Activated CD4-positive, alpha-beta memory T cell treated with anti-CD3 and anti-CD28 coated beads for 36 hours (primary cell): ENCODE measurements around the gene FYN. TPM values are rescaled to one million over a fixed set of nuclear protein-coding genes. Genes with fewer than 3 reads are reported as not detected.

ENCODE experiments used
- CTCF ChIA-PET: fragments of 350-600 bp; sonication (Branson Sonifier 250); formaldehyde crosslinking; loops from one replicate; lab custom pipeline; 2021; ENCODE audit warnings: antibody characterized with exemption, inconsistent platforms; lab: Charles Lee
- POLR2A ChIA-PET: fragments of 350-600 bp; sonication (Branson Sonifier 250); formaldehyde crosslinking; loops from one replicate; lab custom pipeline; 2021; ENCODE audit warnings: antibody characterized with exemption; lab: Charles Lee
- DNase-seq: peaks from one replicate; pipeline ENCODE4 v3.0.0-alpha.2; 2020
- H3K27ac Mint-ChIP-seq: one replicate; pipeline ENCODE4 v1.8.0; 2021; ENCODE audit warnings: mixed read lengths
- H3K27me3 Mint-ChIP-seq: one replicate; pipeline ENCODE4 v1.8.0; 2021; ENCODE audit warnings: mixed read lengths
- H3K36me3 Mint-ChIP-seq: one replicate; pipeline ENCODE4 v1.8.0; 2021; ENCODE audit warnings: mixed read lengths
- H3K4me1 Mint-ChIP-seq: one replicate; pipeline ENCODE4 v1.8.0; 2021; ENCODE audit warnings: low read depth, mixed read lengths
- H3K4me3 Mint-ChIP-seq: one replicate; pipeline ENCODE4 v1.8.0; 2021; ENCODE audit warnings: mild to moderate bottlenecking, mixed read lengths
- H3K9me3 Mint-ChIP-seq: one replicate; pipeline ENCODE4 v1.8.0; 2021; ENCODE audit warnings: mixed read lengths
- intact Hi-C: fragments of 100-400 bp; cut with micrococcal nuclease; formaldehyde crosslinking; loops from one replicate; pipeline ENCODE4 v1.15.1; 2023
- total RNA-seq, 2 experiments: library from RNA; stranded (reverse); gene quantifications; one replicate each; pipeline ENCODE4 v1.2.3, GENCODE V29; 2021

The FYN gene
- total RNA-seq, 2 experiments from 2014 or later = 353 to 365 TPM

DNA sequence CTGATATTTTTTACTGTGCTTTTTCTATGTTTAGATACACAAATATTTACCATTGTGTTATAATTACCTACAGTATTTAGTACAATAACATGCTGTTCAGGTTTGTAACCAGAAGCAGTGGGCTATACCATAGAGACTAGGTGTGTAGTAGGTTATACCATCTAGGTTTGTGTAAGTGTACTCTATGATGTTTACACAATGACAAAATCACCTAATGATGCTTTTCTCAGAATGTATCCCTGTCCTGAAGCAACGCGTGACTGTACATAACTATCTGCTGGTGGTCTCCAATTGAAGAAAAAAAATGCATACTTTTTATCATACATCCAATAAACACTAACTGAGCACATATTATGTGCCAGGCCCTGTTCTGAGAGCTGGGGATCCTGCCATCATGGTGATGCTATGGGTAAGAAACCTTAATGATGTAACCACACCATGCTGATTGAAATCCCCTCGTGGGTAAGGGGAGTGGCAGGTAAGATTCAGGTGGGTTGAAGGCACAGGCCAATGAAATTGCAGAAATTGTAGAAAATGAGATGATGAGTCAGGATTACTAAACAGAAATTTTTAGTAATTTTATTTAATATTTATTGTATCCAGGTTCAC is 76.8 kb downstream of the FYN start:
- Mint-ChIP-seq H3K9me3 (no peaks in the 10 kb centered on the region), H3K27ac (peak overlapping the region; percentile 93), H3K4me1 (peaks cover 90% of the 10 kb centered on the region), H3K4me3 (no peak overlapping the region), H3K36me3 (peaks cover 27% of the 10 kb centered on the region), H3K27me3 (no peaks in the 10 kb centered on the region)
- intact Hi-C loops = no loop called here
- ChIA-PET CTCF (interaction anchor here (0.6 to 1.8 kb wide), 3 partner anchors 10 to 28 kb away, joined by 3 to 7 read pairs (median 4); no protein-coding TSS in a partner anchor), POLR2A (interaction anchor here (0.7 to 1.9 kb wide), 4 partner anchors 9 to 38 kb away, joined by 3 to 12 read pairs (median 4); no protein-coding TSS in a partner anchor)
- no peak for DNase-seq

DNA sequence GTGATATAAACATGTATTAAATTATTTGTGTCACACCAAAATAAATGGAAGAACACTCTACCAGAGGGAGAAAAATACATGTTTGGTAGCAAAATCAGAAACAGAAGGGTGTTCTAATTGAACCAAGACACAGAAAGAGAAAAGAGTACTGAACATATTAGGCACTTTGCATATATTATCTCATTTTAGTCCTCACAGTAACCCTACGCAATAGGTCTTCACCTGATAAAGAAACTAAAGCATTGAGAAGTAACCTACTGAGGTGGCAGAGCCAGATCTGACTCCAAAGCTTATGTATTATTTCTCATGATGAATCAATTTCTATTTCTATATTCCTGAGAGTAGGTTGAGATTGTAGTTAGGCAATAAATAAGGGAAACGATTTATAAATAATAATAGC is 77.7 kb downstream of the FYN start:
- DNase-seq = no peak
- Mint-ChIP-seq H3K36me3 (peaks cover 23% of the 10 kb centered on the region), H3K4me1 (peaks cover 88% of the 10 kb centered on the region), H3K27ac (peak overlapping the region; percentile 93), H3K27me3 (no peaks in the 10 kb centered on the region), H3K4me3 (peak overlapping the region; percentile 78), H3K9me3 (no peaks in the 10 kb centered on the region)
- CTCF ChIA-PET = interaction anchor here (0.6 to 1.8 kb wide), 2 partner anchors 10 to 29 kb away, joined by 3 to 7 read pairs; no protein-coding TSS in a partner anchor
- POLR2A ChIA-PET = interaction anchor here (0.7 to 1.9 kb wide), 5 partner anchors 10 to 53 kb away, joined by 3 to 12 read pairs (median 3); no protein-coding TSS in a partner anchor
- intact Hi-C loops = loop anchor here (1.0 to 2.0 kb wide), 5 partner anchors 9 to 85 kb away; no protein-coding TSS in a partner anchor

DNA sequence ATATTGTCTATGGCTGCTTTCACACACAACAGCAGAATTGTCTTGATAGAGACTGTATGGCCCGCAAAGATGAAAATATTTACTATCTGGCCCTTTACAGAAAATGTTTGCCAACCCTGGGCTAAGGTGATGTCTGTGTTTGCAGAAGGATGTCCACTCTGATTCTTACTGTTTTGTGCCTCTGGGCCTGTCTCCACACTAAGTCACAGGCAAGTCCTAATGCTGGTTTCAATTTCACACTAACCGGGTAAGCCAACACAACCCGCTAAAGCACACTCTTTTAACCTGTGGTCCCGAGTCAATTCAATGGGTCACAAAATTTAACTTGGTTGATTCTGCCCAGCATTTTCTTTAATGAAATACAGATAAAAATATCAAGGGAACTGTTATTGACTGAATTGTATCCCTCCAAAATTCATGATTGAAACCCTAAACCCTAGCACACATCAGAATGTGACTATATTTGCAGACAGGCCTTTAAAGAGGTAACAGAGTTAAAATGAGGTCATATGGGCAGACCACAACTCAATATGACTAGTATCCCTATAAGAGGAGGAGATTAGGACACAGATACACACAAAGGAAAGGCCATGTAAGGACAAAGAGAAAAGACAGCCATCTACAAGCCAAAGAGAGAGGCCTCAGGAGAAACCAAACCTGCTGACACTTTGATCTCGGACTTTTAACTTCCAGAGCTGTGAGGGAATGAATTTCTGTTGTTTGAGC is 78.4 kb downstream of the FYN start:
- ChIA-PET CTCF (interaction anchor here (1.2 to 2.1 kb wide), 3 partner anchors 9 to 34 kb away, joined by 3 to 9 read pairs (median 7); no protein-coding TSS in a partner anchor), POLR2A (interaction anchor here (1.2 to 1.9 kb wide), 5 partner anchors 8 to 31 kb away, joined by 3 to 12 read pairs (median 4); no protein-coding TSS in a partner anchor)
- no peaks in the 10 kb centered on the region for H3K27me3 Mint-ChIP-seq
- peak overlapping the region; percentile 78 for H3K4me3 Mint-ChIP-seq
- H3K4me1 Mint-ChIP-seq = peaks cover 88% of the 10 kb centered on the region
- H3K9me3 Mint-ChIP-seq = no peaks in the 10 kb centered on the region
- peak; percentile 41 for DNase-seq
- H3K27ac Mint-ChIP-seq = peak overlapping the region; percentile 93
- H3K36me3 Mint-ChIP-seq = peaks cover 26% of the 10 kb centered on the region
- intact Hi-C loops = loop anchor here (1.0 to 2.0 kb wide), 6 partner anchors 9 to 84 kb away; no protein-coding TSS in a partner anchor

DNA sequence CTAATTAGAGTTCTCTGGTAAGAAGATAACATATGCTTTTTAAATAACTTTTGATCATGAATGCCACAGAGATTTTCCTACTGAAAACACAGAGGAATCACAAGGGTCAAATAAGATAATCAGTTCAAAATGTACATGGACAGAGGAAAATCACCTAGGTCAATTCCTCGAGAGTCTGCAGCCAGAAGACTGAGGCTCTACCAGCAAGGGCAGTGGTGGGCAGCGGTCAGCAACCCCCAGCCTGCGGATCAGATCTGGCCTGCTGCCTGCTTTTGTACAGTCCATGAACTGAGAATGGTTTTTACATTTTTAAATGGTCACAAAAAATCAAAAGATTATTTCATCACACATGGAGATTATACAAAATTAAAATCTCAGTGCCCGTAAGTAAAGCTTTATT is 79.0 kb downstream of the FYN start:
- DNase-seq = no peak
- Mint-ChIP-seq H3K36me3 (peaks cover 26% of the 10 kb centered on the region), H3K4me1 (peaks cover 83% of the 10 kb centered on the region), H3K9me3 (no peaks in the 10 kb centered on the region), H3K27ac (peak overlapping the region; percentile 93), H3K27me3 (no peaks in the 10 kb centered on the region), H3K4me3 (peak overlapping the region; percentile 78)
- CTCF ChIA-PET = interaction anchor here (1.2 to 2.1 kb wide), 2 partner anchors 10 to 34 kb away, joined by 3 to 9 read pairs; no protein-coding TSS in a partner anchor
- POLR2A ChIA-PET = interaction anchor here (0.9 to 1.4 kb wide), 4 partner anchors 9 to 31 kb away, joined by 3 to 5 read pairs (median 4); no protein-coding TSS in a partner anchor
- intact Hi-C loops = loop anchor here (1.0 to 2.0 kb wide), 3 partner anchors 19 to 83 kb away; no protein-coding TSS in a partner anchor

DNA sequence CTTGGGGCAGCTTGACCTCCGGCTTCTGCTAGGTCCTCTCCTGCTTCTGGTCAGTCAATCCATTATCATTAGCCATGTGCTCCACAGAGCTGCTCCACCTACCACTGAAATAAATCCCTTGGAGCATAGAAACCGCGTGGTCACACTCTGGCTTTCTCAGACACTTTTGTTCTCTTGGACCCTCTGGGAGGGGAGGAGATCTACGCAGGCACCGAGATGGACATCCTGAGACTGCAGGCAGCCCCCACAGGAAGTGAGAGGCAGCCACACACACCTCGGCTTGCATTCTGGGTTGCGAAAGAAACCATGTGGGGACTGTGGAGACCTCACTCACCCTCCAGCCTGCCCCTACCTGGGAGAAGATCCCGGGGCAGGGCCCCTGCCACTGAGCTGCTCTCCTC is 79.5 kb downstream of the FYN start:
- Mint-ChIP-seq H3K27me3 (no peaks in the 10 kb centered on the region), H3K9me3 (no peaks in the 10 kb centered on the region), H3K36me3 (peaks cover 26% of the 10 kb centered on the region), H3K27ac (peak overlapping the region; percentile 93), H3K4me3 (peak overlapping the region; percentile 78), H3K4me1 (peaks cover 77% of the 10 kb centered on the region)
- DNase-seq = peak; percentile 75
- intact Hi-C loops = loop anchor here (1.0 to 2.0 kb wide), 3 partner anchors 19 to 83 kb away; no protein-coding TSS in a partner anchor
- ChIA-PET POLR2A (interaction anchor here (0.6 to 1.4 kb wide), 8 partner anchors 9 to 75 kb away, joined by 3 to 5 read pairs (median 4); no protein-coding TSS in a partner anchor), CTCF (interaction anchor here (1.1 to 2.1 kb wide), 4 partner anchors 10 to 250 kb away, joined by 3 to 9 read pairs (median 4); no protein-coding TSS in a partner anchor)

DNA sequence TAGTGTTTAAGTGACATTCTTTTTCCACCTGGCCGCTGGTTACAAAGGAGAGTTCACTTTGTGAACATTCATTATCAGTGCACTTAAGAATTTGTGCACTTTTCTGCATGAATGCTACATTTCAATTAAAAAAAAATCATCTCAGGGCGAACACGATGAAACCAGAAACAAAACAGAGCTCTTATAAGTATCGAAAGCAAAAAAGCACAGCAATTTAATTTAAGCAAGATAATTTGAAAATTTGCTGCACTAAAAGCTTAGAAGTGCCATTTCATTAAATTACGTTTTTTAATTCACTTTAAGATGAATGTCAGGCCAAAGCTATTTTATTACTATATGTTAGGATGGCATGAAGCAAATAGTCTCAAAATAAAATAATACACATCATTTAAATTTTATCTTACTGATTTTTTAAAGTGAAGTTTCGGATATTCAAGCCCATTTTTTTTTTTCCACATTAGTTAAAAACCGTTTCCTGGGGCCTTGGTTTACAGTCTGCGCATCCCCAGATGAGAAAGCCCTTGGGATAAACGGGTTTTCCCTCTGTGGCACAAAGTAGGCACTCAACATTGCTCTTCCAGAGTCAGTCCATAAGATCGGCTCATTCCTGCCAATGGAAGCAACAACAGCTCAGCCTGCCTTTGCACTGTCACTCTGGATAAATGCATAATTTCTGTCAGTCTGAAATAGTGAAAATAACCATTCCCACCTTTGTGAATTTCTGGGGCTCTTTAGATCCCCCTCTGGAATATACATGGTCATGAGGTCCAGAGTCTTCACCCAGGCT is 80.1 kb downstream of the FYN start:
- Mint-ChIP-seq H3K9me3 (no peaks in the 10 kb centered on the region), H3K36me3 (peaks cover 26% of the 10 kb centered on the region), H3K4me3 (peak overlapping the region; percentile 78), H3K27ac (peak overlapping the region; percentile 93), H3K4me1 (peaks cover 72% of the 10 kb centered on the region), H3K27me3 (no peaks in the 10 kb centered on the region)
- POLR2A ChIA-PET = interaction anchor here (0.6 to 1.4 kb wide), 9 partner anchors 9 to 222 kb away, joined by 3 to 5 read pairs (median 4); no protein-coding TSS in a partner anchor
- intact Hi-C loops = loop anchor here (1.0 kb wide), 1 partner anchor 16 kb away; no protein-coding TSS in a partner anchor
- CTCF ChIA-PET = interaction anchor here (1.0 to 2.1 kb wide), 4 partner anchors 11 to 250 kb away, joined by 3 to 9 read pairs (median 4); no protein-coding TSS in a partner anchor
- DNase-seq = no peak

DNA sequence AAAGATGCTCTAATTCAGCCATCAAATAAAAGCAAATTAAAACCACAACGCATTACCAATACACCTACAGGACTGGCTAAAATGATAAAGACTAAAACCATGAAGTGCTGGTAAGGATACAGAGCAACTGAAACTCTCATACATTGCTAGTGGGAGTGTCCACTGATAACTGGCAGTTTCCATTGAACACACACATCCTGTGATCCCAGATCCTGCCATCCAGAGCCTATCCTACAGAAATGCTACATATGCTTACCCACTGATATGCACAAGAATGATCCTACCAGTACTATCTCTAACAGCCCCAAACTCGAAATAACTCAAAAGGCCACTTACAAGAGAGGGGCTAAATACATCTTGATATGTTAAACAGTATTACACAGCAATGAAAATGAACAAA is 81.0 kb downstream of the FYN start:
- intact Hi-C loops = loop anchor here (1.0 kb wide), 1 partner anchor 15 kb away; no protein-coding TSS in a partner anchor
- no peak for DNase-seq
- peak overlapping the region; percentile 39 for H3K4me3 Mint-ChIP-seq
- POLR2A ChIA-PET = interaction anchor here (0.8 to 1.3 kb wide), 2 partner anchors 30 to 35 kb away, joined by 3 to 4 read pairs; no protein-coding TSS in a partner anchor
- peaks cover 68% of the 10 kb centered on the region for H3K4me1 Mint-ChIP-seq
- peaks cover 26% of the 10 kb centered on the region for H3K36me3 Mint-ChIP-seq
- CTCF ChIA-PET = interaction anchor here (1.0 kb wide), 1 partner anchor 10 kb away, joined by 3 read pairs; no protein-coding TSS in a partner anchor
- H3K9me3 Mint-ChIP-seq = peaks cover 2% of the 10 kb centered on the region
- no peaks in the 10 kb centered on the region for H3K27me3 Mint-ChIP-seq
- peak overlapping the region; percentile 59 for H3K27ac Mint-ChIP-seq

DNA sequence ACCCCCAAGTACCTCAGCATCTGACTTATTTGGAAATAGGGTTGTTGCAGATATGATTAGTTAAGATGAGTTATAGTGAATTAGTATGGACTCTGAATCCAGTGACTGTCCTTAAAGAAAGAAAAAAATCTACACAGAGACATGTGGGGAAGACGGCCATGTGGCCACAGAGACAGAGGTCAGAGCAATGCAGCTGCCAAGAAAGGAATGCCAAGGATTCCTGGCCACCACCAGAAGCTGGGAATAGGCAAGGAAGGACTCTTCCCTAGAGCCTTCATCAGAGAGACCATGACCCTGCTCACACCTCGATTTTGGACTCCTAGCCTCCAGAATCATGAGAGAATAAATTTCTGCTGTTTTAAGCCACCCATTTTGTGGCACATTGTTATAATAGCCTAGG is 81.8 kb downstream of the FYN start:
- CTCF ChIA-PET = no interaction called here
- Mint-ChIP-seq H3K4me3 (no peak overlapping the region), H3K36me3 (peaks cover 21% of the 10 kb centered on the region), H3K4me1 (peaks cover 62% of the 10 kb centered on the region), H3K9me3 (peaks cover 5% of the 10 kb centered on the region), H3K27ac (peak overlapping the region; percentile 9), H3K27me3 (no peaks in the 10 kb centered on the region)
- no peak for DNase-seq
- POLR2A ChIA-PET = interaction anchor here (0.5 to 0.8 kb wide), 3 partner anchors 11 to 27 kb away, joined by 3 read pairs; no protein-coding TSS in a partner anchor
- intact Hi-C loops = no loop called here

DNA sequence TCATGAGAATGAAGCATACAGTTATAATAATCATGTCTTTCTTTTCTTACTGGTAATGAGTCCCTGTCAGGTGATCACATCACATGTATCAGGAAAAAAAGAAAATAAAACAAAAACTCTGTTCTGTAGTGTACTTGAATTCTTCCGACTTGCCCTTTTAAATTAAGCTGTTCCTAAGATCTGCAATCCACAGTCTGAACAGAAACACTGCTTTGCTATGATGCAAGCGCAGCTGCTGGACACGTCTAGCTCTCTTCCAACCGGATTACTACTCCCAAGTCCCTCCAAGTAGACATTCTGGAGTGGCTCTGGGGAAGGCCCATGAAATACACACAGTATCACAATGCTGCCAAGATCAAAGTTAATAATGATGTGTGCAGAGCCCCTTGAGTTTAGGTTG is 83.7 kb downstream of the FYN start:
- intact Hi-C loops = no loop called here
- CTCF ChIA-PET = interaction anchor here (0.6 to 1.8 kb wide), 5 partner anchors 10 to 254 kb away, joined by 3 to 6 read pairs (median 3); no protein-coding TSS in a partner anchor
- POLR2A ChIA-PET = interaction anchor here (2.9 kb wide), 1 partner anchor 10 kb away, joined by 11 read pairs; no protein-coding TSS in a partner anchor
- no peak for DNase-seq
- H3K27ac Mint-ChIP-seq = no peak overlapping the region
- H3K4me3 Mint-ChIP-seq = no peak overlapping the region
- H3K4me1 Mint-ChIP-seq = peaks cover 61% of the 10 kb centered on the region
- H3K27me3 Mint-ChIP-seq = no peaks in the 10 kb centered on the region
- peaks cover 7% of the 10 kb centered on the region for H3K9me3 Mint-ChIP-seq
- H3K36me3 Mint-ChIP-seq = peaks cover 12% of the 10 kb centered on the region

DNA sequence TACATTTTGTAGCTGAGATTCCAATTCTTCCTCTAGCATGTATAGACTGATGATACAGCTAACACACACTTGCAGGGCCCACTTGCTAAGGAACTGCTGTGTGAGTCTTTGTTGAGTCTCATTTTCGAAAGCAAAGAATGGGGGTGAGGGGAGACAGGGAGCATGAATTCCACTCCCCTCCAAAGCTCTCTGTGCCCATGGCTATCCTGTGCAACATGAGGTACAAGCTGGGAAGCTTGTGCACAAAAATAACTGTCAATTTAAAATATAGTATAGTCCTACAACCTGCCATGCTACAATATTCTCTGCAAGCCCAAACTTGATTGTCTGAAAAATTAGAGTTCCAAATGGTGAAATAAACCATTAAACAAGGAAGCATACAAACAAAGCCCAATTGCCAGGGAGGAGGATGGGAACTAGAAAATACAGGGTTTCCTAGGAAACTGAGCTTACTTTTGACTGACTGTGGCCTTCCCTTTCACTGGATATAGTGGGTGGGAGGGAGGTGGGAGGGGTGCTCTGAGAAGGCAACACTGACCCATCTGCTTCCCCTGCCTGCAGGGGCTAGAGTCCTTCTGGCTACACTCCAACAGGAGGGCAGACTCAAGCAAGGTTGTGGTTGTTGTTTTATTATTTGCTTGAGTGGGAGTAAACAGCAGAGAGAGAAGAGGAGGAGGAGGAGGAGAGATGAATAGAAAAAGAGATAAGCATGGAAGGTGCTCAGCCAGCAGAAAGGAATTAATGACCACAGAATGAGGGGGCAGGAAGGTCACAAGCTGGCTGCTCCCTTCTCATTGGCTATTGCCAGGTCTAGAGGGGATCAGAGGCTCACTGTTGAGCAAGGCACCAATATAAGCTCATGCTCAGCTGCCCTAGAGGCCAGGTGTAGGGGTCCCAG is 84.6 kb downstream of the FYN start:
- intact Hi-C loops = no loop called here
- no peak for DNase-seq
- Mint-ChIP-seq H3K36me3 (peaks cover 19% of the 10 kb centered on the region), H3K4me3 (no peak overlapping the region), H3K27ac (no peak overlapping the region), H3K27me3 (no peaks in the 10 kb centered on the region), H3K9me3 (peaks cover 7% of the 10 kb centered on the region), H3K4me1 (peaks cover 61% of the 10 kb centered on the region)
- CTCF ChIA-PET = interaction anchor here (1.0 to 1.8 kb wide), 3 partner anchors 9 to 255 kb away, joined by 3 to 6 read pairs (median 3); no protein-coding TSS in a partner anchor
- POLR2A ChIA-PET = interaction anchor here (2.9 kb wide), 1 partner anchor 9 kb away, joined by 11 read pairs; no protein-coding TSS in a partner anchor
